ENCODE measurements around the gene MYH7. TPM values are rescaled to one million over a fixed set of nuclear protein-coding genes. Genes with fewer than 3 reads are reported as not detected.

Gene MYH7
- total and polyA plus RNA-seq, 5 donors from 2014 or later = not detected

DNA sequence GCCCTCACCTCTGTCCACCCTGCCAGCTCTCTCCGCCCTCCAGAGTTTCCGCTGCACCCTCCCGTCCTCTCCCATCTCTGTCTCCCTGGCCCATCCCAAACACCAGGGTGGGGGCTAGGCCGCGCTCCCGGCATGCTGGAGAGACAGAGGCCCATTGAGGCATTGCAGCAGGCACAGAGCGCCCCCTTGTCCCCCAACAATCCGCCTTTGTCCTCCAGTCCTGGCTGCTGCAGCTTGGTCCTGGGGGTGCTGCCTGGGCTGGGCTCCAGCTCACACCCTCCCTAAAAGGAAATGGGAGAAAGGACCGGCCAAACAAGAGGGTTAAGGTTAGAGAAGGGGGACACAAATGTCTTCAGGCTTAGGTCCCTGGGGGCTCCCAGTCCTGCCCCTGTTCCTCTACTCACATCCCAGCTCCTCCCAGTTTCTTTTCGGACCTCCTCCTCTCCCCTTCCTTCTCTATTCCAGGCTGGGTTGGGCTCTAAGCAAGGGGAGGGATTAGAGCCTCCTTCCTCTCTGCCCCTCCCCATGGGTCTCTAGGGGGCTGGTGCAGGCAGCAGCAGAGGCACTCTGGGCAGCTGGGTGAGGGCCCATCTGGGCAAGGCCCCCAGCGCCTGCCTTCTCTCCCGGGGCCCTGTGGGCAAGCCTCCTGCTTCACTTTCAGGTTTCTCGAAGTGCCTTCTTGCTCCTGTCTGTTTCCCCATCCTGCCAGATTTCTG, 58.8 kb downstream of the MYH7 start, which contains the start of gene CMTM5:
CMTM5 (plus strand) TSS at position 565 of the 716 bp plus-strand sequence. CDS start 206 bp downstream, outside the sequence.
- H3K4me1 ChIP-seq (ENCODE audit: control insufficient read depth, insufficient read depth, low read length, poor library complexity, severe bottlenecking) = no peaks in the 10 kb centered on the region
- DNase-seq (no peak), ATAC-seq (ENCODE audit: low read depth in 2 of 2) (no peak)
- H3K27me3 ChIP-seq (ENCODE audit: control insufficient read depth, insufficient read depth, low read length) = no peaks in the 10 kb centered on the region
- no peak within 1 kb of the TSS for H3K27ac ChIP-seq (ENCODE audit: insufficient read depth, low read length, poor library complexity, severe bottlenecking)
- no peaks in the 10 kb centered on the region for H3K36me3 Mint-ChIP-seq
- H3K27ac Mint-ChIP-seq = peak within 1 kb of the TSS in 1 of 3 donors; percentile 85
- H3K4me3 ChIP-seq (ENCODE audit: low read depth, low read length) = no peak within 1 kb of the TSS
- H3K4me3 Mint-ChIP-seq = no peak within 1 kb of the TSS
- H3K9me3 ChIP-seq (ENCODE audit: control insufficient read depth in 2 of 2, low read length in 2 of 2) = no peaks in the 10 kb centered on the region
- H3K36me3 ChIP-seq (ENCODE audit: control insufficient read depth, insufficient read depth, low read length) = no peaks in the 10 kb centered on the region
- H3K4me1 Mint-ChIP-seq = no peaks in the 10 kb centered on the region
- no peaks in the 10 kb centered on the region for H3K27me3 Mint-ChIP-seq
- no peaks in the 10 kb centered on the region for H3K9me3 Mint-ChIP-seq

DNA sequence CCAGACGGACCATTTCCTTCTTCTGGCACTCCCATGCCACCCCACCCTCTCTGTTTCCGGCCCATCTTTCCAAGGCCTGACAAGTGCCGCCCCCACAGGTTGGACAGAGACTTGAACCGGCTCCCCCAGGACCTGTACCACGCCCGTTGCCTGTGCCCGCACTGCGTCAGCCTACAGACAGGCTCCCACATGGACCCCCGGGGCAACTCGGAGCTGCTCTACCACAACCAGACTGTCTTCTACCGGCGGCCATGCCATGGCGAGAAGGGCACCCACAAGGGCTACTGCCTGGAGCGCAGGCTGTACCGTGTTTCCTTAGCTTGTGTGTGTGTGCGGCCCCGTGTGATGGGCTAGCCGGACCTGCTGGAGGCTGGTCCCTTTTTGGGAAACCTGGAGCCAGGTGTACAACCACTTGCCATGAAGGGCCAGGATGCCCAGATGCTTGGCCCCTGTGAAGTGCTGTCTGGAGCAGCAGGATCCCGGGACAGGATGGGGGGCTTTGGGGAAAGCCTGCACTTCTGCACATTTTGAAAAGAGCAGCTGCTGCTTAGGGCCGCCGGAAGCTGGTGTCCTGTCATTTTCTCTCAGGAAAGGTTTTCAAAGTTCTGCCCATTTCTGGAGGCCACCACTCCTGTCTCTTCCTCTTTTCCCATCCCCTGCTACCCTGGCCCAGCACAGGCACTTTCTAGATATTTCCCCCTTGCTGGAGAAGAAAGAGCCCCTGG, 59.8 kb downstream of the MYH7 start:
- Histone ChIP-seq H3K4me3 (ENCODE audit: low read depth, low read length) (no peak overlapping the region), H3K9me3 (ENCODE audit: control insufficient read depth in 2 of 2, low read length in 2 of 2) (no peaks in the 10 kb centered on the region), H3K4me1 (ENCODE audit: control insufficient read depth, insufficient read depth, low read length, poor library complexity, severe bottlenecking) (no peaks in the 10 kb centered on the region), H3K27me3 (ENCODE audit: control insufficient read depth, insufficient read depth, low read length) (no peaks in the 10 kb centered on the region), H3K27ac (ENCODE audit: insufficient read depth, low read length, poor library complexity, severe bottlenecking) (no peak overlapping the region), H3K36me3 (ENCODE audit: control insufficient read depth, insufficient read depth, low read length) (no peaks in the 10 kb centered on the region)
- Mint-ChIP-seq H3K4me1 (no peaks in the 10 kb centered on the region), H3K27me3 (no peaks in the 10 kb centered on the region), H3K36me3 (no peaks in the 10 kb centered on the region), H3K27ac (peak overlapping the region in 1 of 3 donors; percentile 85), H3K9me3 (no peaks in the 10 kb centered on the region), H3K4me3 (no peak overlapping the region)
- DNase-seq (no peak), ATAC-seq (ENCODE audit: low read depth in 2 of 2) (no peak)

DNA sequence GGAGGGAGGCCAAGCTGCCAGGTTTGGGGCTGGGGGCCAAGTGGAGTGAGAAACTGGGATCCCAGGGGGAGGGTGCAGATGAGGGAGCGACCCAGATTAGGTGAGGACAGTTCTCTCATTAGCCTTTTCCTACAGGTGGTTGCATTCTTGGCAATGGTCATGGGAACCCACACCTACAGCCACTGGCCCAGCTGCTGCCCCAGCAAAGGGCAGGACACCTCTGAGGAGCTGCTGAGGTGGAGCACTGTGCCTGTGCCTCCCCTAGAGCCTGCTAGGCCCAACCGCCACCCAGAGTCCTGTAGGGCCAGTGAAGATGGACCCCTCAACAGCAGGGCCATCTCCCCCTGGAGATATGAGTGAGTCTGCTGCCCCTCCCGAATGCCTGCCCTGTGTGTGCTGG, 62.4 kb downstream of the MYH7 start:
- Histone ChIP-seq H3K4me3 (ENCODE audit: low read depth, low read length) (no peak overlapping the region), H3K9me3 (ENCODE audit: control insufficient read depth in 2 of 2, low read length in 2 of 2) (no peaks in the 10 kb centered on the region), H3K27me3 (ENCODE audit: control insufficient read depth, insufficient read depth, low read length) (no peaks in the 10 kb centered on the region), H3K4me1 (ENCODE audit: control insufficient read depth, insufficient read depth, low read length, poor library complexity, severe bottlenecking) (no peaks in the 10 kb centered on the region), H3K36me3 (ENCODE audit: control insufficient read depth, insufficient read depth, low read length) (no peaks in the 10 kb centered on the region), H3K27ac (ENCODE audit: insufficient read depth, low read length, poor library complexity, severe bottlenecking) (no peak overlapping the region)
- Mint-ChIP-seq H3K27ac (no peak overlapping the region), H3K9me3 (peaks cover 0 to 2% (median 0%) of the 10 kb centered on the region in 7 donors), H3K4me3 (no peak overlapping the region), H3K36me3 (no peaks in the 10 kb centered on the region), H3K4me1 (no peaks in the 10 kb centered on the region), H3K27me3 (peaks cover 12% of the 10 kb centered on the region)
- no peak for DNase-seq
- ATAC-seq (ENCODE audit: low read depth in 2 of 2) = no peak

DNA sequence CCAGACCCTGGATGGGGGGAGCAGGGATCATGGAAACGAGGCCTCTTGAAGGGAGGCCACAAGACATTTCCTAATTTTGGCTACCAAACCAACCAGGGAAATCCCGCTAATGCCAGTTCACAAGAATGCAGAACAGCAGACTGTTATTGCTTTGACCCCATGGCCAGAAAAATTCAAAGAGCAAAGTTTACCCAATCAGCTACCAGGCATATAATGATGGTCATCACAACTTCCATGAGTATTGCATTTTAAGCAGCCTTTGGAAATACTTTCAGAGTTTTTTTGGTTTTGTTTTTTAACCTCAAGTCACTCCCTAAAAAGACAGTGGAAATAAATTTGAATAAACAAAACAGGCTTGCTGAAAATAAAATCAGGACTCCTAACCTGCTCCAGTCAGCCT, 63.0 kb downstream of the MYH7 start, which contains the start of gene IL25:
IL25 (plus strand) TSS at position 301 of the 400 bp plus-strand sequence.
- no peak for DNase-seq
- no peaks in the 10 kb centered on the region for H3K9me3 ChIP-seq (ENCODE audit: control insufficient read depth in 2 of 2, low read length in 2 of 2)
- H3K27me3 ChIP-seq (ENCODE audit: control insufficient read depth, insufficient read depth, low read length) = peaks cover 3% of the 10 kb centered on the region
- no peaks in the 10 kb centered on the region for H3K4me1 ChIP-seq (ENCODE audit: control insufficient read depth, insufficient read depth, low read length, poor library complexity, severe bottlenecking)
- no peak for ATAC-seq (ENCODE audit: low read depth in 2 of 2)
- H3K36me3 ChIP-seq (ENCODE audit: control insufficient read depth, insufficient read depth, low read length) = no peaks in the 10 kb centered on the region
- Mint-ChIP-seq H3K36me3 (no peaks in the 10 kb centered on the region), H3K9me3 (peaks cover 0 to 2% (median 0%) of the 10 kb centered on the region in 7 donors), H3K4me3 (no peak within 1 kb of the TSS), H3K27ac (no peak within 1 kb of the TSS), H3K4me1 (no peaks in the 10 kb centered on the region), H3K27me3 (peaks cover 14% of the 10 kb centered on the region)
- H3K27ac ChIP-seq (ENCODE audit: insufficient read depth, low read length, poor library complexity, severe bottlenecking) = no peak within 1 kb of the TSS
- H3K4me3 ChIP-seq (ENCODE audit: low read depth, low read length) = no peak within 1 kb of the TSS

DNA sequence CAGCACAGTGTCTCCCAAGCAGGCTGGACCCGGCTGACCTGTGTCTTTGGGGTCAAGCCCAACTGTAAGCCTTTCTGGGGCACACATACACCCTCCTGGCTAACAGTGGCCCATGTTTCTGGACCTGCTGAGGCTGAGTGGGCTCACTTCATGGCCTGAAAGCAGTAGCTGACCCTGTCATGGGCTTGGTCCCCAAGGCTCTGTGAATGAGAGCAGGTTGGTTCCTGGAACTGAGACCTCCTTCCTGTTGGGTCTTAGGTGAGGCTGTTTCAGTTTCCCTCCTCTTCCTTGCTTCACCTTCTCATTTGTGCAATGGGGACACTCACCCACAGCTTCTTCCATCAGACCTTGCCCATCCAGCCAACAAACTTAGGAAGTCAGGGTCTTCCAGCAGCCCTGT, 63.6 kb downstream of the MYH7 start:
- Mint-ChIP-seq H3K27ac (no peak overlapping the region), H3K36me3 (no peaks in the 10 kb centered on the region), H3K9me3 (peaks cover 0 to 2% (median 0%) of the 10 kb centered on the region in 7 donors), H3K27me3 (peaks cover 20% of the 10 kb centered on the region), H3K4me3 (no peak overlapping the region), H3K4me1 (no peaks in the 10 kb centered on the region)
- Histone ChIP-seq H3K27ac (ENCODE audit: insufficient read depth, low read length, poor library complexity, severe bottlenecking) (no peak overlapping the region), H3K27me3 (ENCODE audit: control insufficient read depth, insufficient read depth, low read length) (peaks cover 3% of the 10 kb centered on the region), H3K9me3 (ENCODE audit: control insufficient read depth in 2 of 2, low read length in 2 of 2) (no peaks in the 10 kb centered on the region), H3K4me1 (ENCODE audit: control insufficient read depth, insufficient read depth, low read length, poor library complexity, severe bottlenecking) (no peaks in the 10 kb centered on the region), H3K36me3 (ENCODE audit: control insufficient read depth, insufficient read depth, low read length) (no peaks in the 10 kb centered on the region), H3K4me3 (ENCODE audit: low read depth, low read length) (no peak overlapping the region)
- ATAC-seq (ENCODE audit: low read depth in 2 of 2) (no peak), DNase-seq (peak in 1 of 3 donors; percentile 18)

DNA sequence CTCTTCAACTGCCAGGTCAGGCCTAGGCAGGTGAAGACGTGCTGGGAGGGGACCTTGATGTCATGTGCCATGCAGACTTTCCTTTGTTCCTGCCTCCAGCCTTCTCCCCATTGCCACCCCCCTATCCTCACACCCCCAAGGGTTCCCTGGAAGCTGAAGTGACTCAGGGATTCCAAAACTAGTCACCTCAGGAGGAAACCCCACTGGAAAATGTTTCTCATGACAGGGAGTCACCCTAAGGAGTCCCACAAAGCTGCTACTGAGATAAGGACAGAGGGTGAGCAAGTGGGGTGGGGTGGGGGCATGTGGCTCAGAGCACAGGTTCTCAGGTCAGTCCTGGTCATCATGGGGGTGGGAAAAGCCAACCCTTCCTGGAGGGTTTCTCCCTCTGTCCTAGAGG, 65.2 kb downstream of the MYH7 start:
- Histone ChIP-seq H3K36me3 (ENCODE audit: control insufficient read depth, insufficient read depth, low read length) (no peaks in the 10 kb centered on the region), H3K27ac (ENCODE audit: insufficient read depth, low read length, poor library complexity, severe bottlenecking) (no peak overlapping the region), H3K4me1 (ENCODE audit: control insufficient read depth, insufficient read depth, low read length, poor library complexity, severe bottlenecking) (no peaks in the 10 kb centered on the region), H3K4me3 (ENCODE audit: low read depth, low read length) (no peak overlapping the region), H3K9me3 (ENCODE audit: control insufficient read depth in 2 of 2, low read length in 2 of 2) (no peaks in the 10 kb centered on the region), H3K27me3 (ENCODE audit: control insufficient read depth, insufficient read depth, low read length) (peaks cover 3% of the 10 kb centered on the region)
- Mint-ChIP-seq H3K27me3 (peaks cover 26% of the 10 kb centered on the region), H3K4me1 (peaks cover 0 to 3% (median 0%) of the 10 kb centered on the region in 4 donors), H3K4me3 (no peak overlapping the region), H3K27ac (no peak overlapping the region), H3K36me3 (no peaks in the 10 kb centered on the region), H3K9me3 (peaks cover 0 to 2% (median 0%) of the 10 kb centered on the region in 7 donors)
- DNase-seq (no peak), ATAC-seq (ENCODE audit: low read depth in 2 of 2) (no peak)

DNA sequence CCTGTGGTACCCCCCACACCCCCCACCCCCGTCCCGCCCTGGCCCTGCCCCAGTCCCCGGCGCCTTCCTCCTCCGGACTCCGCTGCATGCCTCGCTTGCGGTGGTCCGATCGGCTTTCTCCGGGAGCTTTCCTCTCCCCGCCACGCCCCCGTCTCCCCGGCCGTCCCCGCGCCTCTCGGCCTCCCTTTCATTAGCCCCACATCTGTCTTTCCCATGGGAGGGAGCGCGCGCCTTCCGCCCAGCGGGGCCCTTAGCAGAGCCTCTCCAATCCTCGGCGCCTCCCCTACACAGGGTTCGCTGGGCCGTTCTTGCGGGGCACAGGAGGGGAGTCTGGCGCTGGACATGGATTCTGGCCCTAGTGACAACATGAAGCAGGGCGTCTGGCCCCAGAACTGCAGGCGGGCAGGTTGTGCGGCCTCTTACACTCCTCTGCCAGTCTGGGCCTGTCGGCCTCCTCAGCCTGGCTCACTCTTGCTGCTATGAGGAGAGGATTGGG, 69.0 kb downstream of the MYH7 start:
- H3K4me1 Mint-ChIP-seq = peaks cover 0 to 3% (median 0%) of the 10 kb centered on the region in 4 donors
- H3K4me3 Mint-ChIP-seq = no peak overlapping the region
- no peak overlapping the region for H3K27ac Mint-ChIP-seq
- peaks cover 0 to 5% (median 0%) of the 10 kb centered on the region in 7 donors for H3K9me3 Mint-ChIP-seq
- Histone ChIP-seq H3K4me1 (ENCODE audit: control insufficient read depth, insufficient read depth, low read length, poor library complexity, severe bottlenecking) (no peaks in the 10 kb centered on the region), H3K9me3 (ENCODE audit: control insufficient read depth in 2 of 2, low read length in 2 of 2) (no peaks in the 10 kb centered on the region), H3K27ac (ENCODE audit: insufficient read depth, low read length, poor library complexity, severe bottlenecking) (no peak overlapping the region), H3K4me3 (ENCODE audit: low read depth, low read length) (no peak overlapping the region), H3K27me3 (ENCODE audit: control insufficient read depth, insufficient read depth, low read length) (peaks cover 6% of the 10 kb centered on the region), H3K36me3 (ENCODE audit: control insufficient read depth, insufficient read depth, low read length) (no peaks in the 10 kb centered on the region)
- DNase-seq (no peak), ATAC-seq (ENCODE audit: low read depth in 2 of 2) (no peak)
- H3K27me3 Mint-ChIP-seq = peaks cover 33% of the 10 kb centered on the region
- H3K36me3 Mint-ChIP-seq = no peaks in the 10 kb centered on the region

Data from CD4-positive, CD25-positive, alpha-beta regulatory T cell (primary cell).